ENCODE results near the gene CDH13. TPM values are rescaled to one million over a fixed set of nuclear protein-coding genes. Genes with fewer than 3 reads are reported as not detected.

Gene CDH13
- total RNA-seq, 1 donor from 2014 or later, result 14.3 TPM

GRCh38 chr16:83730812-83731211 lies 1104.0 kb downstream of the CDH13 start:
- intact Hi-C loops (cut with DNase I), result no loop called here
- DNase-seq (no peak), ATAC-seq (no peak)
- TF ChIP-seq CTCF (IDR thresholded peaks at IDR 0.05), result no peak
- Histone ChIP-seq H3K9me3 (peaks cover 6% of the 10 kb centered on the region), H3K4me3 (no peak overlapping the region), H3K27me3 (ENCODE audit: low read depth) (no peaks in the 10 kb centered on the region), H3K4me1 (no peaks in the 10 kb centered on the region), H3K36me3 (no peaks in the 10 kb centered on the region), H3K27ac (no peak overlapping the region)

- TF ChIP-seq CTCF (IDR thresholded peaks at IDR 0.05), result no peak
- Histone ChIP-seq H3K9me3 (peaks cover 6% of the 10 kb centered on the region), H3K4me3 (no peak overlapping the region), H3K27ac (no peak overlapping the region), H3K4me1 (no peaks in the 10 kb centered on the region), H3K36me3 (no peaks in the 10 kb centered on the region), H3K27me3 (ENCODE audit: low read depth) (no peaks in the 10 kb centered on the region)
- intact Hi-C loops (cut with DNase I), result no loop called here
- ATAC-seq, result no peak
- DNase-seq, result no peak
Observed at GRCh38 chr16:83732536-83732935, 1105.8 kb downstream of the CDH13 start.

- H3K4me3 ChIP-seq, result no peak overlapping the region
- no peak overlapping the region for H3K27ac ChIP-seq
- no peaks in the 10 kb centered on the region for H3K4me1 ChIP-seq
- H3K9me3 ChIP-seq, result peaks cover 6% of the 10 kb centered on the region
- H3K27me3 ChIP-seq (ENCODE audit: low read depth), result no peaks in the 10 kb centered on the region
- no peaks in the 10 kb centered on the region for H3K36me3 ChIP-seq
- no peak for DNase-seq
- intact Hi-C loops (cut with DNase I), result no loop called here
- no peak for TF ChIP-seq CTCF (IDR thresholded peaks at IDR 0.05)
- ATAC-seq, result no peak
Observed at GRCh38 chr16:83733301-83733700, 1106.5 kb downstream of the CDH13 start.

- intact Hi-C loops (cut with DNase I), result no loop called here
- H3K4me3 ChIP-seq, result no peak overlapping the region
- no peak for DNase-seq
- no peaks in the 10 kb centered on the region for H3K27me3 ChIP-seq (ENCODE audit: low read depth)
- ATAC-seq, result no peak
- no peak overlapping the region for H3K27ac ChIP-seq
- peaks cover 6% of the 10 kb centered on the region for H3K9me3 ChIP-seq
- no peaks in the 10 kb centered on the region for H3K36me3 ChIP-seq
- H3K4me1 ChIP-seq, result no peaks in the 10 kb centered on the region
- no peak for TF ChIP-seq CTCF (IDR thresholded peaks at IDR 0.05)
Observed at GRCh38 chr16:83734136-83734535, 1107.4 kb downstream of the CDH13 start.

GRCh38 chr16:83737729-83738354 lies 1111.1 kb downstream of the CDH13 start:
- H3K4me1 ChIP-seq, result no peaks in the 10 kb centered on the region
- peaks cover 6% of the 10 kb centered on the region for H3K9me3 ChIP-seq
- no peak overlapping the region for H3K27ac ChIP-seq
- TF ChIP-seq CTCF (IDR thresholded peaks at IDR 0.05), result no peak
- intact Hi-C loops (cut with DNase I), result no loop called here
- no peak for ATAC-seq
- H3K36me3 ChIP-seq, result no peaks in the 10 kb centered on the region
- H3K27me3 ChIP-seq (ENCODE audit: low read depth), result no peaks in the 10 kb centered on the region
- no peak for DNase-seq
- H3K4me3 ChIP-seq, result no peak overlapping the region
